ENCODE measurements around the gene ZNF70. TPM values are rescaled to one million over a fixed set of nuclear protein-coding genes. Genes with fewer than 3 reads are reported as not detected.

ZNF70 gene
- total RNA-seq, 2 donors from 2014 or later = 3.2 to 5.0 TPM

GRCh38 chr22:23759566-23759965 lies 8.7 kb upstream of the ZNF70 start:
- no peaks in the 10 kb centered on the region for H3K9me3 ChIP-seq
- H3K27ac ChIP-seq = no peak overlapping the region
- H3K4me1 ChIP-seq = peaks cover 0 to 21% of the 10 kb centered on the region in 2 donors
- no peak for TF ChIP-seq CTCF (IDR thresholded peaks at IDR 0.05)
- H3K27me3 ChIP-seq = no peaks in the 10 kb centered on the region
- H3K36me3 ChIP-seq = peaks cover under 1% of the 10 kb centered on the region
- DNase-seq (ENCODE audit: low spot score) = no peak
- no peak overlapping the region for H3K4me3 ChIP-seq

GRCh38 chr22:23756891-23757290 lies 6.0 kb upstream of the ZNF70 start:
- no peak overlapping the region for H3K4me3 ChIP-seq
- TF ChIP-seq CTCF (IDR thresholded peaks at IDR 0.05) = no peak
- H3K27me3 ChIP-seq = no peaks in the 10 kb centered on the region
- no peaks in the 10 kb centered on the region for H3K4me1 ChIP-seq
- no peaks in the 10 kb centered on the region for H3K9me3 ChIP-seq
- no peak overlapping the region for H3K27ac ChIP-seq
- no peaks in the 10 kb centered on the region for H3K36me3 ChIP-seq
- DNase-seq (ENCODE audit: low spot score) = no peak

- H3K4me3 ChIP-seq = no peak overlapping the region
- no peak for DNase-seq (ENCODE audit: low spot score)
- H3K36me3 ChIP-seq = no peaks in the 10 kb centered on the region
- H3K27ac ChIP-seq = no peak overlapping the region
- H3K4me1 ChIP-seq = peaks cover 0 to 7% of the 10 kb centered on the region in 2 donors
- TF ChIP-seq CTCF (IDR thresholded peaks at IDR 0.05) = no peak
- H3K9me3 ChIP-seq = no peaks in the 10 kb centered on the region
- no peaks in the 10 kb centered on the region for H3K27me3 ChIP-seq
Observed at GRCh38 chr22:23755711-23756110, 4.8 kb upstream of the ZNF70 start.

GRCh38 chr22:23754980-23755636 lies 4.2 kb upstream of the ZNF70 start:
- Histone ChIP-seq H3K9me3 (no peaks in the 10 kb centered on the region), H3K4me1 (peaks cover 0 to 12% of the 10 kb centered on the region in 2 donors), H3K36me3 (no peaks in the 10 kb centered on the region), H3K27ac (no peak overlapping the region), H3K4me3 (no peak overlapping the region), H3K27me3 (no peaks in the 10 kb centered on the region)
- TF ChIP-seq CTCF (IDR thresholded peaks at IDR 0.05) = no peak
- DNase-seq (ENCODE audit: low spot score) = no peak

GRCh38 chr22:23754220-23754919 lies 3.5 kb upstream of the ZNF70 start, which contains the start of gene VPREB3:
VPREB3 (minus strand) TSS chr22:23754425; CDS start chr22:23754363, 62 bp downstream.
- Histone ChIP-seq H3K36me3 (no peaks in the 10 kb centered on the region), H3K9me3 (no peaks in the 10 kb centered on the region), H3K27ac (no peak within 1 kb of the TSS), H3K4me3 (no peak within 1 kb of the TSS), H3K27me3 (no peaks in the 10 kb centered on the region), H3K4me1 (peaks cover 0 to 19% of the 10 kb centered on the region in 2 donors)
- no peak for TF ChIP-seq CTCF (IDR thresholded peaks at IDR 0.05)
- DNase-seq (ENCODE audit: low spot score) = no peak
